IPS DF 6.9 (cell line): Measurements from ENCODE around the gene ACSF3.

Source experiments
- DNase-seq: peaks from one replicate; pipeline ENCODE4 v3.0.0-alpha.2; 2013; ENCODE audit warnings: low read depth, low spot score
- H3K27ac ChIP-seq: one replicate; pipeline ENCODE4 v1.5.1; 2013; ENCODE audit warnings: low read length, control low read depth
- H3K27me3 ChIP-seq: 2 replicates; pipeline ENCODE4 v1.6.1; 2013; ENCODE audit warnings: mild to moderate bottlenecking, low read length; ENCODE audit not compliant: control insufficient read depth, insufficient read depth
- H3K36me3 ChIP-seq: 2 replicates; pipeline ENCODE4 v1.6.1; 2013; ENCODE audit warnings: low read length; ENCODE audit not compliant: control insufficient read depth, insufficient read depth
- H3K4me1 ChIP-seq: 2 replicates; pipeline ENCODE4 v1.6.1; 2013; ENCODE audit warnings: low read length; ENCODE audit not compliant: control insufficient read depth, insufficient read depth
- H3K4me3 ChIP-seq: 2 replicates; pipeline ENCODE4 v1.5.1; 2013; ENCODE audit warnings: mild to moderate bottlenecking, low read length
- H3K9me3 ChIP-seq: 2 replicates; pipeline ENCODE4 v1.6.1; 2013; ENCODE audit warnings: low read length, inconsistent platforms; ENCODE audit not compliant: control insufficient read depth, insufficient read depth
- WGBS: extraction: QIAGEN DNeasy Blood & Tissue Kit; methylation state at CpG from one replicate; pipeline ENCODE4 v1.1.7; 2013; ENCODE audit warnings: mixed read lengths, missing lambda C conversion rate; ENCODE audit not compliant: insufficient read length, insufficient coverage; 5-methylcytosine and 5-hydroxymethylcytosine counted together

Gene ACSF3

GRCh38 chr16:89050119-89050867 is 43.4 kb upstream of the ACSF3 start:
- Histone ChIP-seq H3K4me1 (peaks cover 3% of the 10 kb centered on the region; the same call in 1 of the 2 replicates), H3K27me3 (no peaks in the 10 kb centered on the region), H3K36me3 (no peaks in the 10 kb centered on the region), H3K4me3 (no peak overlapping the region), H3K9me3 (no peaks in the 10 kb centered on the region), H3K27ac (no peak overlapping the region)
- no CpG with 5 or more reads among the region's 21 CpGs for WGBS
- DNase-seq = no peak

DNA sequence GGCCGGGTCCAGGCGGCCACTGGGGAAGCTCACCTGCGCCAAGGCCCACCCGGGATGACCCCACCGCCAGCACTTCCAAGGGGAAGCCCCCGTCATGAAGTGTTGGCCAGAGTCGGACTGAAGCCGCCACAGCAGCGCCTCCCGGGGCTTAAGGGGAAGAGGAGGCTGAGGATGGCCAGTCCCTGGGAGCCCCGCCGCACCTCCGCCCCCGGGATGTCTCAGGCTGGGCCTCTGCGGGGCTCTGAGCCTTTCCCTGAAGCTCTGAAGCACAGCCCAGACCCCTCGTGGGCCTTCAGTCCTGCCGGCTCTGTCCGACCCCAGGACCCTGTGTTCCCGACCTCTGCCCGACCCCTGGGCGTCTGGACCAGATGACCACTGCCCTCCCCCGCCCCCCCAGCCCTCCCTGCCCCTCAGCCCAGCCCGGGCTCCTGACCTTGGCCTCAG is 42.8 kb upstream of the ACSF3 start:
- Histone ChIP-seq H3K27ac (no peak overlapping the region), H3K36me3 (no peaks in the 10 kb centered on the region), H3K4me1 (peaks cover 3% of the 10 kb centered on the region; the same call in 1 of the 2 replicates), H3K9me3 (no peaks in the 10 kb centered on the region), H3K27me3 (no peaks in the 10 kb centered on the region), H3K4me3 (no peak overlapping the region)
- no CpG with 5 or more reads among the region's 23 CpGs for whole genome bisulfite sequencing
- DNase-seq = no peak

DNA sequence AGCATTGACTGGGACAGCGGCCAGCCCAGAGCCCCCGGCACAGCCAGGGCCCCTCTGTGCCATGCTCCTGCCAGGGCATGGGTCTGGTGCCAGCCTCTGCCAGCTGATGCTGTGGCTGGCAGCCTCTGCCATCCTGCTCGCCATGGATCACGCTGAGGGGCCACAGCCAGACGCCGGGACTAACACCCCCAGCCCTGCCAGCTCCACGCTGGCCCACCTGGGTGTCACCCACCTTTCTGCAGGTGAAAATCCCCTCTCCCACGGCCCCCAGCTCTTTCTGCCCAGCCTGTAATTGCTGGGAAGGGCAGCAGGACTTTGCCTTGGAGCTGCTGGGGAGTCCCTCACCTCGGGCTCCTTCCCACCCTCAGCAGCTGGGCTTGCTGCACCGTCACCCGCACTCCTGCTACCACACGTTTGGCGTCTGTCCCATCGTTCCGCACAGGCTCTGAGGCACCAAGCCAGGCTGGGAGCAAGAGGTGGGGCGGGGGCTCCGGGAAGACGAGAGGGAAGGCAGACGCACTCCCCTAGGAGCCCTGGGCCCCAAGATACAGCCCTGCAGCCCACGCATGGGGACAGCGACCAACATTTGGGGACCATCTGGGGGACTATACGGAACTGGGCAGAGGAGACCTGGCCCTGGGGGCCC is 42.0 kb upstream of the ACSF3 start:
- Histone ChIP-seq H3K4me1 (peaks cover 3% of the 10 kb centered on the region; the same call in 1 of the 2 replicates), H3K27ac (no peak overlapping the region), H3K36me3 (no peaks in the 10 kb centered on the region), H3K9me3 (no peaks in the 10 kb centered on the region), H3K4me3 (no peak overlapping the region), H3K27me3 (no peaks in the 10 kb centered on the region)
- DNase-seq = no peak
- WGBS = no CpG with 5 or more reads among the region's 22 CpGs

DNA sequence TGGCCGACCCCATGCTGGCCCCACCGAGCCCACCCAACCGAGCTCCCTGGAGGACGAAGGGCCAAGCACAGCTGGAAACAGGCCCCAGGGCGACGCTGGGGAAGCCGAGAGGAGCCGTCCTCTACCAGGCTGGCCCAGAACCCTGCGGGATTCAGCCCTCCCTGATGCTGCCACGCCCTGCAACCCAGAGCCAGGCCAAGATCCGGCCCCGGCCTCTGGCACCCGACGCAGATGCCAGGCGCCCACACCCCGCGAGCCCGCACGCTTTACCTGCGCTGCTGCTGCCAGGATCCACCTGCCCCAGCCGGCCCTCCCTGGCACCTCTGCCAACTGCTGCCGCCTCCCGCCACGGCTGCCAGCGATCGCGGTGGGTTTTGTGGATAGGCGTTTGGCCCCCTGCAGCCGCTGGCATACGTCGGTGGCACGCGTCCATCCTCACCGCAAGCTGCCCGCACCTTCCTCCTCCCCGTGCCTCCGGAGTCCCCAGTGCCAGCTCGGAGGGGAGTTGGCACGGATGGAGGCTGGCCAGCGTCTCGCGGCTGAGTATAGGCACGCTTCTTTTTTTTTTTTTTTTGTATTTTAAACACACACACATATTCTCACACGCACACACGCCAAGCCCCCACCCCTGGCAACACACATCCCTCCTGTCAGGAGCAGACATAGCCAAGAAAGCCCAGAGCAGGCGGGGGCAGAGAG is 41.3 kb upstream of the ACSF3 start:
- H3K4me1 ChIP-seq = peaks cover 3% of the 10 kb centered on the region; the same call in 1 of the 2 replicates
- H3K27ac ChIP-seq = no peak overlapping the region
- no peak for DNase-seq
- H3K27me3 ChIP-seq = no peaks in the 10 kb centered on the region
- H3K9me3 ChIP-seq = no peaks in the 10 kb centered on the region
- no CpG with 5 or more reads among the region's 46 CpGs for WGBS
- H3K36me3 ChIP-seq = no peaks in the 10 kb centered on the region
- H3K4me3 ChIP-seq = no peak overlapping the region

DNA sequence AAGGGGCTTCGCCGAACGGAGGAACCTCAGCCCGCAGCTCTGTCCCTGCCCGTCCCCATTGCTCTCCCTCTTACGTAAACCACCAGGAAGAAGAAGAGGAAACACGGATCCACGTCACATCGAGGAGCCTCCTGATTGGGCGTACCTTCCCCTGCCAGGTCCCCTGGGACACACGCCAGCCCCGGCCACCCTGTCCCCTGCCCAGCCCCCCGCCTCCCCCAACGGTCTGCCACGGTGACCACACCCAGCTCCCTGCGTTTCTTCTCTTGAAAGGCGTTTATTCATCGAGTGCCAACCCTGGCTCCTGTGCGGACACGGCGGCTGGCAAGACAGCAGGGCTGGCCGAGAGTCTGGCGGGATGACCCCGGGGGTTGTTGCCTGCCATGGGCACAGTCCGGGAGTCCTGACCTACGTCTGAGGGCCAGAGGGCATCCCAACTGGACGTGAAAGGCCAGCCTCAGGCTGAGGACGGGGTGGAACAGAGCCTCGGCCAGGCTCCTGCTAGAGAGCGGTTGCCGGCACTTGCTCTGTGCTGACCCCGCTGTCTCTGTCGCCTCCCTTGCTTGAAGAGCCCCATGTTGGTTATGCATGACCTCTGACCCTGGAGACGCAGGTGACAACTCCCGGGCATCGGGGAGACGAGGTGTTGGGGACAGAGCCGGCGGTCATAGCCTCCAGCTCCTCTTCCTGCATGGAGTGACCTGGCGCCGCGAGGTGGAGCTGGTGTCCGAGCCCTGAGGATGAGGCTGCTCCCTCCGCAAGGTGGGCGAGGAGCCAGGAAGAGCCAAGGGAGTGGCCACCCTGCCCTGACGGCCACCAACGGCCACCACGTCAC is 40.5 kb upstream of the ACSF3 start:
- Histone ChIP-seq H3K27me3 (no peaks in the 10 kb centered on the region), H3K4me3 (no peak overlapping the region), H3K36me3 (no peaks in the 10 kb centered on the region), H3K9me3 (no peaks in the 10 kb centered on the region), H3K4me1 (peaks cover 3% of the 10 kb centered on the region; the same call in 1 of the 2 replicates), H3K27ac (no peak overlapping the region)
- DNase-seq = no peak
- no CpG with 5 or more reads among the region's 48 CpGs for WGBS

DNA sequence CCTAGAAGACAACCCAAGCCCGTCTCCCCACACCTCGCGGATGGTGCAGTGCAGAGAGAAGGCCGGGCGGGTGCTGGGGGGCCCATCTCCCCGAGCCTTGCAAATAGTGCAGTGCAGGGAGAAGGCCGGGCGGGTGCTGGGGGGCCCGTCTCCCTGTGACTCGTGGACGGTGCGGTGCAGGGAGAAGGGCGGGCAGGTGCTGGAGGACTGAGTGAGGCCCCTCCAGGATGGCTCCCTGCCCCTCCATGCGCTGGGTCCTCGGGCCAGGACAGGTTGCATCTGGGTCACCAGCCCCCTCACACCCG is 40.0 kb upstream of the ACSF3 start:
- Histone ChIP-seq H3K4me3 (no peak overlapping the region), H3K27ac (no peak overlapping the region), H3K27me3 (no peaks in the 10 kb centered on the region), H3K4me1 (no peaks in the 10 kb centered on the region), H3K36me3 (no peaks in the 10 kb centered on the region), H3K9me3 (no peaks in the 10 kb centered on the region)
- WGBS = no CpG with 5 or more reads among the region's 16 CpGs
- DNase-seq = no peak

DNA sequence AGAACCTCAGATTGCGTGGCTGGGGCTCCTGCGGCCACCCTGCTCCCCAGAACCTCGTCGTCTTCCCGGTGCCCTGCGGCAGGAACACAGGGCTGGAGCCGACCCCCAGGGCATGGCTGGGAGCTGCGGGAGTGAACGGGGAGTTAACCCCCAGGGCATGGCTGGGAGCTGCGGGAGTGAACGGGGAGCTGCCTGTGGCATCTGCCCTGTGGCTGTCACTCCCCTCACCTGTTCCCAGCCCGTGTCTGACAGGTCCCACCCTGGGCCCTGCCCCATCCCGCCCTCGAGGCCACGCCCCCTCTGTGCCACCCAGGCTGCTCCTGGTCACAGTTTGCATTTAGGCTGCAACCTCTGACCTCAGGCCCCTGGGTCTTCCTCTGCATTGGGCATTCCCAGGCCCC is 39.4 kb upstream of the ACSF3 start:
- WGBS = no CpG with 5 or more reads among the region's 15 CpGs
- Histone ChIP-seq H3K9me3 (no peaks in the 10 kb centered on the region), H3K27ac (no peak overlapping the region), H3K27me3 (no peaks in the 10 kb centered on the region), H3K36me3 (no peaks in the 10 kb centered on the region), H3K4me1 (no peaks in the 10 kb centered on the region), H3K4me3 (no peak overlapping the region)
- no peak for DNase-seq

DNA sequence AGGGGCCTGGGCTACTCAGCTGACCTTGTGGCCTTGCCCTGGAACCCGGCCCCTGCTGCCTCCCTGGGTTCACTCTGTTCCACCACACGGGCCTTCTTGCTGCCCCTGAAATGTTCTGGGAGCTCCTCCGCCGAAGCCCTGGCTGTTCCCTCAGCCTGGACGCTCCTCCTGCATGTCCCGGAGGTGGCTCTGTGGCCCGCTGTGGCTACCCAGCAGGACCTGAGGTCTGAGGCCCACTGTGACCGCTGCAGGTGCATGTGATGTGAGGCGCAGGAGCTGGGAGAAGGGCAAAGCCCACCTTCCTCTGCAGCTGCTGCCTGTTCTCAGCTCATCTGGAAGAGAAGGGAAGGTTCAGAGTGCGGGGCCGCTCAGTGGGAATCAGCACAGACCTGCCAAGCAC is 38.9 kb upstream of the ACSF3 start:
- Histone ChIP-seq H3K4me1 (no peaks in the 10 kb centered on the region), H3K36me3 (no peaks in the 10 kb centered on the region), H3K9me3 (no peaks in the 10 kb centered on the region), H3K27ac (no peak overlapping the region), H3K27me3 (no peaks in the 10 kb centered on the region), H3K4me3 (no peak overlapping the region)
- WGBS = no CpG with 5 or more reads among the region's 11 CpGs
- no peak for DNase-seq

DNA sequence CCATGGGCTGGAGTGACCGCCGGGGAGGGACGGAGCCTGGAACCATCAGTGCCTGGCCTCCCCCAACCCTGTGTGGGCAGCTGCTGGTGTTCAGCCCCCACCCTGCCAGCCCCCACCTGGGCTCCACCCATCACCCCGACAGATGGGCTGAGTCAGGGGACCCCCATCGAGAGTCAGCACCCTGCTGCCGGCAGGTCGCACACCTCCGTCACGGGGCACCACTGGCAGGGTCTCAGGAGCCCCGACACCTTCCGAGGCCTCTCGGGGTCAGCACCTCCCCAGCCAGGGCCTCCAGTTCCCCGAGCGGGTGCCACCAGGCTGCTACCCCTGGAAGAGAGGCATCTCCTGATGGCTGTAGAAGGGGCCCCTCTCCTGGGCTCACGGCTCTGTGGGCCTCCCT is 38.3 kb upstream of the ACSF3 start:
- WGBS = no CpG with 5 or more reads among the region's 15 CpGs
- no peaks in the 10 kb centered on the region for H3K9me3 ChIP-seq

GRCh38 chr16:89055894-89056555 is 37.6 kb upstream of the ACSF3 start:
- Histone ChIP-seq H3K4me1 (no peaks in the 10 kb centered on the region), H3K36me3 (no peaks in the 10 kb centered on the region), H3K27ac (no peak overlapping the region), H3K27me3 (no peaks in the 10 kb centered on the region), H3K4me3 (no peak overlapping the region), H3K9me3 (no peaks in the 10 kb centered on the region)
- no CpG with 5 or more reads among the region's 25 CpGs for WGBS
- DNase-seq = no peak

More for the DNA sequence above, 38.3 kb upstream of the ACSF3 start:
- no peak for DNase-seq
- no peak overlapping the region for H3K4me3 ChIP-seq
- no peaks in the 10 kb centered on the region for H3K4me1 ChIP-seq
- H3K27me3 ChIP-seq = no peaks in the 10 kb centered on the region
- no peak overlapping the region for H3K27ac ChIP-seq
- no peaks in the 10 kb centered on the region for H3K36me3 ChIP-seq
